BE2C (cell line): ENCODE measurements around the gene KCTD17.
A peak's percentile ranks its signal among the peaks of the same experiment; 100 is the strongest.

Experiments
- DNase-seq: peaks from one replicate; pipeline ENCODE4 v3.0.0-alpha.2; 2020
- H3K27me3 ChIP-seq: fragments of 250-450 bp; sonication (Bioruptor Pico); 2 replicates; pipeline ENCODE4 v1.5.1; 2020; ENCODE audit warnings: mild to moderate bottlenecking
- H3K36me3 ChIP-seq: fragments of 250-450 bp; sonication (Bioruptor Pico); 2 replicates; pipeline ENCODE4 v1.5.1; 2020; ENCODE audit warnings: mild to moderate bottlenecking
- H3K4me1 ChIP-seq: fragments of 250-450 bp; sonication (Bioruptor Pico); 2 replicates; pipeline ENCODE4 v1.5.1; 2020
- H3K4me3 ChIP-seq: 2 replicates; pipeline ENCODE4 v1.5.1; 2011; ENCODE audit warnings: low read depth, low read length
- H3K9me3 ChIP-seq: fragments of 250-450 bp; sonication (Bioruptor Pico); 2 replicates; pipeline ENCODE4 v1.5.1; 2020
- TF ChIP-seq, protein P1 (sequence below): IDR thresholded peaks from 2 replicates; pipeline ENCODE4 v1.5.1; 2012; ENCODE audit warnings: mild to moderate bottlenecking, low read depth, low read length

KCTD17 gene

DNA sequence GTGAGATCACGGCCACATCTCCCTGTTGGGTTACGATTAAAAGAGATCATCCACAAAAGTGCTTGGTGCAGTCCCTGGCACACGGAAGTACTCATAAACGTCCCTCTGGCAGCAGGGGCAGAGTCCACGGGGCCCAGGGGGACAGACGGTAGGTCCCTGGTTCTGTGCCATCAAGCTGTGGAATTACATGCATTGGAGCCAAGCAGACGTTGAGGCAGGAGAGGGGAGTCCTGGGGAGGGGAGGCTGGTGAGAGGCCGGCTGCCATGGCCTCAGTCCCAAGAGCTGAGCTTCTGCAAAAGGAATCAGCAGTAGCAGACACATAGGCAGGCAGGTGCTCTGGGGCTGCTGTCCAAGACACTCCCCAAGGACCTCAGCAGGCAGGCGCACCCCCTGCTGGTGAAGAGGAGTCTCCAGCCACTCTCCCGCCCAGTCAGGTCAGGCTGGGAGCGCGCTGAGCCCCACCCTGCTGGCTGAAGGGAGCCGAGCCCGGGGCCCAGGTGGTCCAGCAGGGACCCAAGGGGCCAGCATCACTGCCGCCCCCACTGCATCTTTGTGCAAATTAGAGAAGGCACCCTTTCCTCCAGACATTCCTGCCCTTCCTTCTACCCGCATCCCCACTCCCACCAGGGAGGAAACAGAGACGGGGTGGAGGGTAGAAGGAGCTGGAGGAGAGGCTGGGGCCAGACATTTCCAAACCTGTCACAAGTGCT is 7.6 kb upstream of the KCTD17 start:
- TF ChIP-seq, protein P1, sequence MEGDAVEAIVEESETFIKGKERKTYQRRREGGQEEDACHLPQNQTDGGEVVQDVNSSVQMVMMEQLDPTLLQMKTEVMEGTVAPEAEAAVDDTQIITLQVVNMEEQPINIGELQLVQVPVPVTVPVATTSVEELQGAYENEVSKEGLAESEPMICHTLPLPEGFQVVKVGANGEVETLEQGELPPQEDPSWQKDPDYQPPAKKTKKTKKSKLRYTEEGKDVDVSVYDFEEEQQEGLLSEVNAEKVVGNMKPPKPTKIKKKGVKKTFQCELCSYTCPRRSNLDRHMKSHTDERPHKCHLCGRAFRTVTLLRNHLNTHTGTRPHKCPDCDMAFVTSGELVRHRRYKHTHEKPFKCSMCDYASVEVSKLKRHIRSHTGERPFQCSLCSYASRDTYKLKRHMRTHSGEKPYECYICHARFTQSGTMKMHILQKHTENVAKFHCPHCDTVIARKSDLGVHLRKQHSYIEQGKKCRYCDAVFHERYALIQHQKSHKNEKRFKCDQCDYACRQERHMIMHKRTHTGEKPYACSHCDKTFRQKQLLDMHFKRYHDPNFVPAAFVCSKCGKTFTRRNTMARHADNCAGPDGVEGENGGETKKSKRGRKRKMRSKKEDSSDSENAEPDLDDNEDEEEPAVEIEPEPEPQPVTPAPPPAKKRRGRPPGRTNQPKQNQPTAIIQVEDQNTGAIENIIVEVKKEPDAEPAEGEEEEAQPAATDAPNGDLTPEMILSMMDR, result peak; percentile 78
- Histone ChIP-seq H3K27me3 (no peaks in the 10 kb centered on the region), H3K4me3 (no peak overlapping the region), H3K36me3 (no peaks in the 10 kb centered on the region), H3K9me3 (no peaks in the 10 kb centered on the region), H3K4me1 (peaks cover 9% of the 10 kb centered on the region)
- DNase-seq, result peak; percentile 84

DNA sequence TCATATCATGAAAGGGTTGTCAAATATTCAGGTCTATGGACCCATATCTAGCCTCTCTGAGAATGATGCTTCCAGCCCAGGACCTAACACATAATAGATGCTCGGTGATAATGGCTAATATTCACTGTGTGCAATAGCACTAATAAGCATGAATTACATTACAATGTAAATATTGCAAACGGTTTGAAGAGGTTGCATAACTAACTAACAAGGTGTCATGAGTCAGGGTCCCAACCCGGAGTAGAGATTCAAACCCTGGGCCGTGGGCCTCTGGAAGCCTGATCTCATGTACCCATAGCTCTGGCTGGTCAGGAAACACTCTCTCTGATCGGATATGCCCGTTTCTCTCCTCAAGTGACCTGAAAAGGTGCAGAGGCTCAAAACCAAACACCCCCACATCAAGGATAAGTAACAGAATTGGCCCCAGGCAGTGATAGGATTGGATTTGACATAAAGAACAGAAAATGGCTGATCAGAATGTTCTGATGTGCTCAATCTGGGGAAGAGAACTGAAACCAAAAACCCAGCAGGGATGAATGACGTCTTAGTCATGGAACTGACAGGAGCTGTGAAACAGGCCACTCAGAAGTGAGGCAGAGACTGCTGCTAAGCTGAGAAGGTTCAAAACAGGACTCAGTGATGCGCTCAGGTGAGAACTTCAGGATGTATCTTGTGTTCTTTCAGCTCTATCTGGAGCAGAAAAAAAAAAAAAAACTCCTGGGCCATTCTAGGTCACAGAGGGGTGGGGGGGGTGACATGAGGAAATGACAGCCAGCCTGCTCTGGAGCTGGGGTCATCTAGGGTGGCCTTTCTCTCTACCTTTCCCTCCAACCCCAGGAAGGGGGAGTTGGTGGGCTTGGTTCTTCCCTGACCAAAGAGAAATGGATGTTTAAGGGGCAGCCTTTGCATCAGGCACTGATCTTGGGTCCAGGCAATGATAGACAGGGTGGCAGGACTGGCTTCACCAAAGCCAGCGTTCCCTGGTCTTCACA is 6.6 kb upstream of the KCTD17 start:
- no peak for DNase-seq
- TF ChIP-seq, protein P1, result no peak
- peaks cover 9% of the 10 kb centered on the region for H3K4me1 ChIP-seq
- no peak overlapping the region for H3K4me3 ChIP-seq
- no peaks in the 10 kb centered on the region for H3K9me3 ChIP-seq
- H3K36me3 ChIP-seq, result no peaks in the 10 kb centered on the region
- H3K27me3 ChIP-seq, result no peaks in the 10 kb centered on the region

DNA sequence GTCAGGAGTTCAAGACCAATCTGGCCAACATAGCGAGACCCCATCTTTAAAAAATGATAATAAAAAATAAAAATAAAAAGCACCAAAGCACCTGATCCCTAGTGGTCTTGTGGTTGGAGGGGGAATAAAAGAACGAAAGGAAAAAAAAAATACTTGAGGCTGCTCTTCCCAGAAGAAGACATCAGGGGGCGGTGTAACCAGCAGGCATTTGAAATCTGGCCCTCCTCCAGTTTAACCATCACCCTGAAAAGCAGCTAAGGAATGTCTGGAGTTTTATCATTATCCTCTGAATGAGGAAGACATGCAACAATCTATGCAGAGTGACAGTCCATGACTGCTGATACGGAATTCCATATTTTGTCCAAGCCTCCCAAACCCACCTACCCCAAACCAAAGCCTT is 5.6 kb upstream of the KCTD17 start:
- H3K9me3 ChIP-seq, result no peaks in the 10 kb centered on the region
- no peak overlapping the region for H3K4me3 ChIP-seq
- peaks cover 4% of the 10 kb centered on the region for H3K4me1 ChIP-seq
- no peak for DNase-seq
- no peaks in the 10 kb centered on the region for H3K27me3 ChIP-seq
- H3K36me3 ChIP-seq, result no peaks in the 10 kb centered on the region
- TF ChIP-seq, protein P1, result peak; percentile 76

DNA sequence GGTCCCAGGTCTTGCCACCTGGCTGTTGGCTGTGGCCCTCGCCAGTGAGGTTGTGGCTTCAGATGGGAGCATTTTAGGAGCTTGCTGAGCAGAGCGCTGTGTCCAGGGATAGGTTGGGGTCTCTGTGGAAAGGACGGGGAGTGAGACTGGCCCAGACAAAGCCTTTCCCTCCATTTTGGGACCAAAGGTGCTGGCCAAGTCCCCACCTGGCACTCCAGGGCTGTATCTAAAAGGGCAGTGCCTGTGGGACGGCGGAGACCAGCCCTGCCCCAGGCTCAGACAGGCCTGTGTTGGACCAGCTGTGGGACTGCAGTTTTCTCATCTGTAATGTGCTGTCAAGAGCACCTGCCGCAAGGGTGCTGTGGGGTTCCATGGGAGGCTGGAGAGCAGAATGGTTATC is 5.0 kb upstream of the KCTD17 start:
- no peak for DNase-seq
- Histone ChIP-seq H3K4me1 (peaks cover 4% of the 10 kb centered on the region), H3K36me3 (no peaks in the 10 kb centered on the region), H3K4me3 (no peak overlapping the region), H3K9me3 (no peaks in the 10 kb centered on the region), H3K27me3 (no peaks in the 10 kb centered on the region)
- TF ChIP-seq, protein P1, result no peak

DNA sequence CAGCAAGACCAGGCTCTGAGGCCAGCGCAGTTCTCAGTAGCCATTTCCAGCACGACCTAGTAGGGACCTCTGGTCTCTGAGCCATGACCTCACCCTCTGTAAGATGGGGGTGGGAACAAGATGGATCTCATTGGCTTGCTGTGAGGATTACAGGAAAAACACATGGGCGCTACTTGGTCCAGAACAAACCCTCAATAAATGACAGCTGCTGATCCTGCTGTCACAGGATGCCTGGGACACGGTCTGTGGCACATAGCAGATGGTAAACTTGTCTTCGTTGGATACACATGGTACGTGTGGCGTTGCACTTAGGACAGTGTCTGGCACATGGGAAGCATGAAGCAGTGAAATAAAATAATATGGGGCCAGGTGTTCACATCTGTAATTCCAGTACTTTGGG is 4.5 kb upstream of the KCTD17 start:
- Histone ChIP-seq H3K9me3 (no peaks in the 10 kb centered on the region), H3K36me3 (no peaks in the 10 kb centered on the region), H3K4me1 (peaks cover 4% of the 10 kb centered on the region), H3K27me3 (no peaks in the 10 kb centered on the region), H3K4me3 (no peak overlapping the region)
- DNase-seq, result no peak
- TF ChIP-seq, protein P1, result no peak

DNA sequence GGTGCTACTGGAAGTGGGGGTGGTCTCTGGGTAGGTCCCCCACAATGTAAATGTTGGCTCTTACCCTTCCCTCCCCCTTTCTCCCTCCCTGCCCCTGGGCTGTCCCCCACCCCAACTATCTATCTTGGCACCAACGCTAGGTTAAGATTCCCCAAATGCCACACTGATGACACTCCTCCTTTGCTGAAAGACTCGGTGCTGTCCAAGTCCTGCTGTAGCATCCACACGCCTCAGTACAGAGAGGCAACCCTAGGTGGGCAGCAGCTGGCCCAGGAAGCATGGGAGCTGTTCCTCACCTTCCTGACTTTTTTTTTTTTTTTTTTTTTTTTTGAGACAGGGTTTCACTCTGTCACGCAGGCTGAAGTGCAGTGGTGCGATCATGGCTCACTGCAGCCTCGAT is 3.4 kb upstream of the KCTD17 start:
- no peak for DNase-seq
- TF ChIP-seq, protein P1, result no peak
- Histone ChIP-seq H3K4me3 (no peak overlapping the region), H3K9me3 (no peaks in the 10 kb centered on the region), H3K27me3 (no peaks in the 10 kb centered on the region), H3K4me1 (peaks cover 4% of the 10 kb centered on the region), H3K36me3 (no peaks in the 10 kb centered on the region; the same call in 1 of the 2 replicates)
